IMR-90 (cell line): ENCODE results near the gene UBN1. TPM values are rescaled to one million over a fixed set of nuclear protein-coding genes. Genes with fewer than 3 reads are reported as not detected.

Experiments
- ATAC-seq: fragments of 200-7000 bp; cut with Tn5 transposase; 2 replicates; pipeline ENCODE4 v1.9.1; 2020; ENCODE audit warnings: low read depth, mild to moderate bottlenecking, moderate library complexity
- BruUV-seq: library from RNA; stranded (reverse); fragments of 400-500 nt; replicated peaks from 2 replicates; lab custom pipeline; 2021; lab: Mats Ljungman, UMichigan
- CTCF ChIA-PET: fragments of 300-600 bp; formaldehyde crosslinking; extraction: SDS; loops from one replicate; lab custom pipeline; 2021; ENCODE audit warnings: antibody characterized with exemption; lab: Yijun Ruan, JAX
- POLR2A ChIA-PET: fragments of 300-600 bp; sonication (Branson Sonifier 250); formaldehyde crosslinking; loops from one replicate; lab custom pipeline; 2022; ENCODE audit warnings: antibody characterized with exemption; ENCODE audit not compliant: unreplicated experiment; lab: Charles Lee
- DNase-seq: peaks from one replicate; pipeline ENCODE4 v3.0.0; 2013
- H2AFZ ChIP-seq: replicated peaks from 2 replicates; pipeline ENCODE3; 2013; ENCODE audit warnings: low read length, mild to moderate bottlenecking; ENCODE audit not compliant: poor library complexity
- H2AK5ac ChIP-seq: 2 replicates; pipeline ENCODE4 v1.6.1; 2013; ENCODE audit warnings: low read depth, low read length, inconsistent platforms
- H2AK9ac ChIP-seq: replicated peaks from 2 replicates; pipeline ENCODE3; 2013; ENCODE audit warnings: mild to moderate bottlenecking, low read depth, low read length, moderate library complexity; ENCODE audit not compliant: poor library complexity
- H2BK120ac ChIP-seq: 2 replicates; pipeline ENCODE4 v1.6.1; 2013; ENCODE audit warnings: low read depth, low read length, inconsistent platforms
- H2BK15ac ChIP-seq: 3 replicates; pipeline ENCODE4 v1.6.1; 2013; ENCODE audit warnings: low read depth, low read length, inconsistent platforms
- H2BK20ac ChIP-seq: 2 replicates; pipeline ENCODE4 v1.6.1; 2013; ENCODE audit warnings: low read depth, mild to moderate bottlenecking, inconsistent platforms, low read length, moderate library complexity
- H2BK5ac ChIP-seq: 2 replicates; pipeline ENCODE4 v1.6.1; 2013; ENCODE audit warnings: mild to moderate bottlenecking, low read depth, low read length, inconsistent platforms; ENCODE audit not compliant: poor library complexity, severe bottlenecking
- H3K14ac ChIP-seq: replicated peaks from 2 replicates; pipeline ENCODE4 v1.6.1; 2013; ENCODE audit warnings: low read depth, low read length, inconsistent platforms
- H3K18ac ChIP-seq: 2 replicates; pipeline ENCODE4 v1.6.1; 2013; ENCODE audit warnings: low read depth, low read length, control low read depth
- H3K23ac ChIP-seq: 2 replicates; pipeline ENCODE4 v1.6.1; 2013; ENCODE audit warnings: low read depth, low read length, inconsistent platforms
- H3K27ac ChIP-seq: 2 replicates; pipeline ENCODE4 v1.5.1; 2013; ENCODE audit warnings: mild to moderate bottlenecking, control low read depth, low read length; ENCODE audit not compliant: insufficient read depth
- H3K27me3 ChIP-seq: 2 replicates; pipeline ENCODE4 v1.6.1; 2013; ENCODE audit warnings: low read length; ENCODE audit not compliant: control insufficient read depth, insufficient read depth
- H3K36me3 ChIP-seq: 2 replicates; pipeline ENCODE4 v1.6.1; 2013; ENCODE audit warnings: low read length, mixed read lengths; ENCODE audit not compliant: control insufficient read depth, insufficient read depth
- H3K4ac ChIP-seq: 2 replicates; pipeline ENCODE4 v1.6.1; 2013; ENCODE audit warnings: low read depth, low read length, inconsistent platforms
- H3K4me1 ChIP-seq: 2 replicates; pipeline ENCODE4 v1.6.1; 2013; ENCODE audit warnings: low read length, mixed read lengths; ENCODE audit not compliant: control insufficient read depth, insufficient read depth
- H3K4me2 ChIP-seq: 2 replicates; pipeline ENCODE4 v1.6.1; 2013; ENCODE audit warnings: low read depth, mild to moderate bottlenecking, control low read depth, low read length, moderate library complexity
- H3K4me3 ChIP-seq: 2 replicates; pipeline ENCODE4 v1.5.1; 2013; ENCODE audit warnings: low read depth, mild to moderate bottlenecking, control low read depth, low read length, moderate library complexity; ENCODE audit not compliant: insufficient read depth
- H3K56ac ChIP-seq: 2 replicates; pipeline ENCODE4 v1.6.1; 2013; ENCODE audit warnings: low read length, inconsistent platforms; ENCODE audit not compliant: insufficient read depth; ENCODE audit errors: extremely low read depth
- H3K79me1 ChIP-seq, 2 experiments: 2 replicates each; pipeline ENCODE4 v1.6.1; 2013; ENCODE audit warnings: low read length in 2 of 2, inconsistent platforms in 1 of 2, low read depth in 1 of 2
- H3K9ac ChIP-seq: 2 replicates; pipeline ENCODE4 v1.6.1; 2013; ENCODE audit warnings: low read depth, low read length, control low read depth
- H3K9me1 ChIP-seq: 2 replicates; pipeline ENCODE4 v1.6.1; 2013; ENCODE audit warnings: low read length, inconsistent platforms; ENCODE audit not compliant: insufficient read depth
- H3K9me3 ChIP-seq: 2 replicates; pipeline ENCODE4 v1.6.1; 2013; ENCODE audit warnings: low read length; ENCODE audit not compliant: control insufficient read depth, insufficient read depth
- H4K20me1 ChIP-seq: 2 replicates; pipeline ENCODE4 v1.6.1; 2013; ENCODE audit warnings: low read length, inconsistent platforms; ENCODE audit not compliant: insufficient read depth
- H4K5ac ChIP-seq: 2 replicates; pipeline ENCODE4 v1.6.1; 2013; ENCODE audit warnings: mild to moderate bottlenecking, low read depth, low read length, control low read depth
- H4K8ac ChIP-seq, 2 experiments: 2 replicates each; pipeline ENCODE4 v1.6.1; 2013; ENCODE audit warnings: low read depth in 2 of 2, low read length in 2 of 2, control low read depth in 1 of 2, inconsistent platforms in 1 of 2
- H4K91ac ChIP-seq: 2 replicates; pipeline ENCODE4 v1.6.1; 2013; ENCODE audit warnings: low read depth, low read length, inconsistent platforms; ENCODE audit not compliant: insufficient read depth
- BHLHE40 ChIP-seq: fragments of 150-350 bp; IDR thresholded peaks from 2 replicates; pipeline ENCODE4 v1.6.1; 2016; ENCODE audit warnings: mild to moderate bottlenecking, low read depth, low read length
- CEBPB ChIP-seq: IDR thresholded peaks from 2 replicates; pipeline ENCODE4 v1.6.1; 2012; ENCODE audit warnings: low read depth, low read length, improper control_type of control experiment
- CHD1 ChIP-seq: IDR thresholded peaks from 2 replicates; pipeline ENCODE4 v1.6.1; 2012; ENCODE audit warnings: low read depth, low read length, improper control_type of control experiment
- CTCF ChIP-seq: conservative IDR thresholded peaks from 2 replicates; pipeline ENCODE4 v1.5.1; 2012; ENCODE audit warnings: mild to moderate bottlenecking, low read depth, low read length, improper control_type of control experiment
- ELK1 ChIP-seq: fragments of 150-350 bp; IDR thresholded peaks from 2 replicates; pipeline ENCODE4 v1.6.1; 2016; ENCODE audit warnings: low read depth, mild to moderate bottlenecking, low read length, moderate library complexity, borderline replicate concordance
- MAZ ChIP-seq: IDR thresholded peaks from 2 replicates; pipeline ENCODE4 v1.6.1; 2012; ENCODE audit warnings: low read depth, mild to moderate bottlenecking, low read length, improper control_type of control experiment, moderate library complexity, borderline replicate concordance
- MXI1 ChIP-seq: IDR thresholded peaks from 2 replicates; pipeline ENCODE4 v1.6.1; 2012; ENCODE audit warnings: low read depth, mild to moderate bottlenecking, low read length, moderate library complexity, borderline replicate concordance
- NFE2L2 ChIP-seq: fragments of 150-350 bp; IDR thresholded peaks from 2 replicates; pipeline ENCODE4 v1.6.1; 2016; ENCODE audit warnings: low read depth, mild to moderate bottlenecking, low read length
- POLR2A ChIP-seq: IDR thresholded peaks from 2 replicates; pipeline ENCODE4 v1.6.1; 2012; ENCODE audit warnings: mild to moderate bottlenecking, low read depth, low read length
- RCOR1 ChIP-seq: IDR thresholded peaks from 2 replicates; pipeline ENCODE4 v1.6.1; 2012; ENCODE audit warnings: mild to moderate bottlenecking, low read length, improper control_type of control experiment; ENCODE audit not compliant: insufficient replicate concordance
- RFX5 ChIP-seq: IDR thresholded peaks from 2 replicates; pipeline ENCODE4 v1.8.0; 2012; ENCODE audit warnings: low read depth, mild to moderate bottlenecking, low read length, moderate library complexity
- USF2 ChIP-seq: fragments of 150-350 bp; IDR thresholded peaks from 2 replicates; pipeline ENCODE4 v1.6.1; 2017; ENCODE audit warnings: mild to moderate bottlenecking, antibody characterized with exemption, low read length, low read depth
- WGBS, 2 experiments: methylation state at CpG; one replicate each; pipeline versions ENCODE4 v1.1.5 to v1.1.7; 2013; ENCODE audit warnings: missing lambda C conversion rate in 2 of 2; ENCODE audit not compliant: insufficient read length in 1 of 2; ENCODE audit errors: extremely low coverage in 2 of 2; 5-methylcytosine and 5-hydroxymethylcytosine counted together
- dilution Hi-C: fragments of 300-500 bp; cut with HindIII; formaldehyde crosslinking; loops from one replicate; pipeline ENCODE4 v1.14.3; 2018; ENCODE audit warnings: low sequenced_read_pairs; ENCODE audit not compliant: unreplicated experiment
- in situ Hi-C: fragments of 300-500 bp; cut with MboI; formaldehyde crosslinking; loops from 3 replicates; pipeline ENCODE4 v1.14.3; 2019; ENCODE audit warnings: low sequenced_read_pairs, inconsistent platforms, mixed read lengths
- intact Hi-C: fragments of 100-400 bp; cut with micrococcal nuclease; formaldehyde crosslinking; loops from 2 replicates; pipeline ENCODE4 v1.10.0; 2022
- polyA plus RNA-seq, 3 experiments: library from polyadenylated mRNA; depleted of rRNA; stranded (reverse); fragments of >200 nt; gene quantifications; 2 replicates each; pipeline ENCODE4 v1.2.3, GENCODE V29; 2012; ENCODE audit warnings: low replicate concordance in 1 of 3
- total RNA-seq: library from RNA; depleted of rRNA; stranded (reverse); fragments of >200 nt; gene quantifications from 2 replicates; pipeline ENCODE4 v1.2.3, GENCODE V29; 2012

Gene UBN1
- total and polyA plus RNA-seq, 2 of the 4 experiments (the other 2 are of a cell fraction), result 5.7 to 16.3 TPM

- no peak overlapping the region for H3K9ac ChIP-seq
- no peak overlapping the region for H3K4ac ChIP-seq
- intact Hi-C loops (no loop called here), in situ Hi-C loops (no loop called here), dilution Hi-C loops (no loop called here)
- no peak overlapping the region for H2BK120ac ChIP-seq
- CTCF ChIA-PET, result no interaction called here
- H3K79me1 ChIP-seq, result peaks cover 47 to 49% of the 10 kb centered on the region in 2 experiments
- H3K18ac ChIP-seq, result no peak overlapping the region
- H2AK5ac ChIP-seq, result no peak overlapping the region
- peaks cover 19% of the 10 kb centered on the region; the same call in 1 of the 2 replicates for H4K20me1 ChIP-seq
- H2BK20ac ChIP-seq, result no peak overlapping the region
- no peak overlapping the region for H4K91ac ChIP-seq
- DNase-seq (no peak), ATAC-seq (no peak)
- POLR2A ChIA-PET, result no interaction called here
- 88% methylated on average over 3 of the region's 6 CpGs; no CpG with 5 or more reads in 1 of the 2 experiments for WGBS, 2 experiments
- no peak overlapping the region; the same call in 1 of the 2 replicates for H3K23ac ChIP-seq
- H3K4me2 ChIP-seq, result no peak overlapping the region
- H3K27me3 ChIP-seq, result no peaks in the 10 kb centered on the region
- no peak overlapping the region for H3K4me3 ChIP-seq
- H3K27ac ChIP-seq, result no peak overlapping the region
- no peak overlapping the region for H4K5ac ChIP-seq
- H2AFZ ChIP-seq, result no peak overlapping the region
- no peak overlapping the region for H3K14ac ChIP-seq
- no peak overlapping the region for H3K56ac ChIP-seq
- no peak overlapping the region for H2BK5ac ChIP-seq
- H3K9me3 ChIP-seq, result no peaks in the 10 kb centered on the region
- no peak overlapping the region for H2AK9ac ChIP-seq
- H3K9me1 ChIP-seq, result no peaks in the 10 kb centered on the region
- BruUV-seq, result no TSS peak
- H3K36me3 ChIP-seq, result peaks cover 64% of the 10 kb centered on the region
- no peak for TF ChIP-seq RCOR1
- no peak for TF ChIP-seq USF2
- TF ChIP-seq CEBPB, result no peak
- TF ChIP-seq MXI1, result no peak
- TF ChIP-seq CHD1, result no peak
- no peak for TF ChIP-seq ELK1
- no peak for TF ChIP-seq CTCF
- no peak for TF ChIP-seq RFX5
- no peak for TF ChIP-seq NFE2L2
- TF ChIP-seq BHLHE40, result no peak
- no peak for TF ChIP-seq MAZ
- no peak for TF ChIP-seq POLR2A
- H3K4me1 ChIP-seq, result no peaks in the 10 kb centered on the region
- H2BK15ac ChIP-seq, result no peak overlapping the region
- no peak overlapping the region for H4K8ac ChIP-seq
Measured at GRCh38 chr16:4832698-4833343, 14.5 kb upstream of the UBN1 start.
